VCaP (cell line): ENCODE results near the gene GAB2.
"Not testable (repeated sequence)": the region's sequence is repeated elsewhere in the genome, so short reads cannot be mapped to it uniquely, and the experiment has no call there.

Experiments
- H3K27ac ChIP-seq: fragments of 450-650 bp; 2 replicates; pipeline ENCODE4 v1.5.1; 2017
- TF ChIP-seq, protein P1 (sequence below): fragments of 450-650 bp; conservative IDR thresholded peaks from 2 replicates; pipeline ENCODE4 v1.5.1; 2017; ENCODE audit warnings: mild to moderate bottlenecking, moderate library complexity

GAB2 gene

DNA sequence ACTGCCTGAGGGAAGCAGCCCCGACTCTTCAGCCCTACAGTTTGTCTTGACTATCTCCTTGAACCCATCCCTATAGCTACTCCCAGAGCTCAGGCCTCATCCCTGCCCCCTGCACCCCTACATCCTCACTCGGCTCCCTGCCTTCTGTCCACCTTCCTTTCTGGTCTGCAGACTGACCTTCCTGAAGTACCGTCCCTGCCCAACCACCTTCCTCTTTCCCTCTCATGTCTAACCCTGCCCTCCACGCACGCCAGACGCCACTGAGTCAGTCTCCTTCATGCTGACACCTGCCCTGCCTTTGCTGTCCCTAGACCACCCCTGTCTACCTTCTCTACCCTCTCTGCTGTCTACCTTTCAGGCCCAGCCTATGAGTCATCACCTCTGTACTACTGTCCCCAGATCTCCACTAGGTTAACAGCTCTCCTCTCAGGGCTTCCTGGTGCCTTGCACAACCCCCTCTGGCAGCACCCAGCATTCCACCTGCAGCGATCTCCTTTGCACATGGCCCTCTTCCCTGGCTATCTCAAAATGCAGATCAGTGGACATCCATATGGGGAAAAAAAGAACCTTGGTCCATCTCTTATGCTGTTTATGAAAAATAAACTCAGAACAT lies 238.1 kb downstream of the GAB2 start:
- TF ChIP-seq, protein P1, sequence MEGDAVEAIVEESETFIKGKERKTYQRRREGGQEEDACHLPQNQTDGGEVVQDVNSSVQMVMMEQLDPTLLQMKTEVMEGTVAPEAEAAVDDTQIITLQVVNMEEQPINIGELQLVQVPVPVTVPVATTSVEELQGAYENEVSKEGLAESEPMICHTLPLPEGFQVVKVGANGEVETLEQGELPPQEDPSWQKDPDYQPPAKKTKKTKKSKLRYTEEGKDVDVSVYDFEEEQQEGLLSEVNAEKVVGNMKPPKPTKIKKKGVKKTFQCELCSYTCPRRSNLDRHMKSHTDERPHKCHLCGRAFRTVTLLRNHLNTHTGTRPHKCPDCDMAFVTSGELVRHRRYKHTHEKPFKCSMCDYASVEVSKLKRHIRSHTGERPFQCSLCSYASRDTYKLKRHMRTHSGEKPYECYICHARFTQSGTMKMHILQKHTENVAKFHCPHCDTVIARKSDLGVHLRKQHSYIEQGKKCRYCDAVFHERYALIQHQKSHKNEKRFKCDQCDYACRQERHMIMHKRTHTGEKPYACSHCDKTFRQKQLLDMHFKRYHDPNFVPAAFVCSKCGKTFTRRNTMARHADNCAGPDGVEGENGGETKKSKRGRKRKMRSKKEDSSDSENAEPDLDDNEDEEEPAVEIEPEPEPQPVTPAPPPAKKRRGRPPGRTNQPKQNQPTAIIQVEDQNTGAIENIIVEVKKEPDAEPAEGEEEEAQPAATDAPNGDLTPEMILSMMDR: no peak
- H3K27ac ChIP-seq: no peak overlapping the region

DNA sequence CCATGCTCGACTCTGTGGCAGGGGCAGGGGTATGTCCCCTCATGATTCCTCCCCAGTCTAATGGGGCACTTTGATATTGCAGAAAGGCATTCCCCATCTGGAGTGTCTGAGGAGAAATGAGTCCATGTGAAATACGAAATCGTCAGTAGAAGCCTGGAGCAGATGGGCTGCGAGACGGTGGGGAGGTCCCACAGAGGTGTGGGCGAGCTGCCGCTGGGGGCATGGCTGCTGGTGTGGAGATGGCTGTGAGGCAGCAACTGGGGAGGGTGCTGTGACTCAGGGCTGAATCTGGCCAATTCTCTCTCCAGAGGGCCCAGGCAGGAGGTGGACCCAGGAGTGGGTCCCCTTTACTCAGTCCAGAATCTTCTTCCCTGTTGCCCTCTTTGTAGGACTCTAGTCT lies 240.4 kb downstream of the GAB2 start:
- no peak overlapping the region for H3K27ac ChIP-seq
- TF ChIP-seq, protein P1: no peak

DNA sequence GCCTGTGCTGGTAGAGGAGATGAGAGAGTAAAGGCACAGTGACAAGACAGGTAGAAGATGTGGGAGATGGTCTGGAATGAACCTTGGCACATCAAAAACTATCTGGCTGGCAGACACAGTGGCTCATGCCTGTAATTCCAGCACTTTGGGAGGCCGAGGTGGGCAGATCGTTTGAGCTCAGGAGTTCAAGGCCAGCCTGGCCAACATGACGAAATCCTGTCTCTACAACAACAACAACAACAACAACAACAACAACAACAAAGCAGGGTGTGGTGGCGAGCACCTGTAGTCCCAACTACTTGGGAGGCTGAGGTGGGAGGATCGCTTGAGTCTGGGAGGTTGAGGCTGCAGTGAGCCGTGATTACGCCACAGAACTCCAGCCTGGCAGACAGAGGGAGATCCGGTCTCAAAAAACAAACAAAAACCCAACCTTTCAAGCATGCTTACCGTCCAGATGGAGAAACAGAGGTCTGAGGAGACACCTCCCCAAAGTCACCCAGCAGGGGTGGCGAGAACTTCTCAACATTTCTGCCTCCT lies 240.9 kb downstream of the GAB2 start:
- no peak overlapping the region for H3K27ac ChIP-seq
- TF ChIP-seq, protein P1: no peak

DNA sequence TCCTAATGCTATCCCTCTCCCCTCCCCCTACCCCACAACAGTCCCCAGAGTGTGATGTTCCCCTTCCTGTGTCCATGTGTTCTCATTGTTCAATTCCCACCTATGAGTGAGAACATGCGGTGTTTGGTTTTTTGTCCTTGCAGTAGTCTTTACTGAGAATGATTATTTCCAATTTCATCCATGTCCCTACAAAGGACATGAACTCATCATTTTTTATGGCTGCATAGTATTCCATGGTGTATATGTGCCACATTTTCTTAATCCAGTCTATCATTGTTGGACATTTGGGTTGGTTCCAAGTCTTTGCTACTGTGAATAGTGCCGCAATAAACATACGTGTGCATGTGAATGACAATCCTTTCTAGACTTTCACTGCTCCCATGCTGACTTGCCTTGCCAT lies 241.8 kb downstream of the GAB2 start:
- H3K27ac ChIP-seq: not testable (repeated sequence)

DNA sequence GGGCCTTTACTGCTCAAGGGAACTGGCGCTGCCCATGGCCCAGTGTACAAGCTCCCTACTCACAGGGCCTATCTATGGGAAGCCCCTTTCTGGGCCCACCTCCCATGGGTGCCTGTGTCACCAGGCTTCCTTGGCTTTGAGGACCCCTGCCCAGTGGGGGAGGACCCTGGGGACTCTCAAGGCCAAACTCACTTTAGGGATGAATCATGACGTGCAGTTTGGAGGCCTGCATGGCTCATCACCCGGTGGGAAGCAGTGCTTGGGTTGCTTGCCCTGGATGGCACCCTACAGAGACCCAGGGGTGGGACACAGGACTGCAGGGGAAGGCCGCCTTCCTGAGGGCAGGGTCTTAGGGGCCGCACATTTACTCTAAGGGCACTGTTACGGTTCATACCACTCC lies 245.7 kb downstream of the GAB2 start:
- TF ChIP-seq, protein P1: no peak

DNA sequence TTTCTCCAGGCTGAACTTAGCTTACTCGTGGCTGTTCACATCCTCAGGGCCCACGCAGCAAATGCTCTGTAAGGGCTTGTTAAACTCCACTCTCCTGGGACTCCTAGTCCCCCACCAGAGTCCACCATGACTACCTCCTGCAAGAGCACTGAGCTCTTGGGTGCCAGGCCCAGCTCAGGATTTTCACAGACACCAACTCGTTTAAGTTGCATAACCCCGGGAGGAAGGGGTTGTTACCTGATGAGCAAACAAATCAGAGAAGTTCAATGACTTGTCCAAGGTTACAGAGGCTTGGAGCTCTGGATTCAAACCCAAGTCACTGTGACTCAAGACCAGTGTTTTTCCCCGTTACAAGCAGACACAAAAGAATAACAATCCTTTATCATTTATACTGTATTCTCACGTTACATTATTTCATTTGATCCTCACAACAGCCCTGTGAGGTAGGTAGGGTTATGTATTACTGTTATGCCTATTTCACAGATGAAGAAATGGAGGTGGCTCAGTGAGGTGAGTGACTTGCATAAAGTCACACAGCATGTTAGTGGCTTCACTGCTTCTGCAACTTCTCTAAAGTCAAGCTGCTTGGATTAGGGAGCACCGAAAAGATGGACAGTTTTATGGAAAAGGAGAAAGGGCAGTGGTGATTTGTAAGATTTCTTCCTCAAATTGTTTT lies 246.6 kb downstream of the GAB2 start:
- TF ChIP-seq, protein P1: no peak
- H3K27ac ChIP-seq: no peak overlapping the region

More for the DNA sequence above, 245.7 kb downstream of the GAB2 start:
- no peak overlapping the region for H3K27ac ChIP-seq

DNA sequence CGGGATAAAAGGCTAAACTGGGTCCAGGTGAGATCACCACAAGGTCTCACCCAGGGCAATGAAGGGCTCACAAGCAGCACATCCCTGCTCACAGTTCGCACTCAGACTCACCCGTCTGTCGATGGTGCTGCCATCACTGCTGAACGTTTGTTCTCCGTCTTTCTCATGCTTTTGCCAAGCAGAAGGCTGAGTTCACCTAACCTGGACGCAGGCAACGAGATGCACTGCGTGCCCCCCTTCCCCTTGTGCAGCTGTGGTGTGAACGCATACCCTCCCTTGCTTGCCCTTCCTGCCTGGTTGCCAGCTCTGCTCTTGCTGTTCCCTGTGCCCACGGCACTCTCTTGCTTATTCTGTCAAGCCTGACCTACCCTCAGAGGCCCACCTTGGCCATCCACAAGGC lies 247.2 kb downstream of the GAB2 start:
- TF ChIP-seq, protein P1: no peak

More for the DNA sequence above, 247.2 kb downstream of the GAB2 start:
- no peak overlapping the region for H3K27ac ChIP-seq
